GM20431 (cell line): ENCODE measurements around the gene HHLA2.
"Not testable (repeated sequence)": the region's sequence is repeated elsewhere in the genome, so short reads cannot be mapped to it uniquely, and the experiment has no call there.

ENCODE experiments used
- in situ Hi-C: fragments of 300-500 bp; cut with MseI, MboI; formaldehyde crosslinking; loops from one replicate; pipeline ENCODE4 v1.15.0; 2020; ENCODE audit warnings: low sequenced_read_pairs; ENCODE audit not compliant: unreplicated experiment

Gene HHLA2

GRCh38 chr3:108296239-108296638 lies at the start of gene HHLA2:
Gene HHLA2, plus strand, starts transcription at chr3:108296548. Its CDS starts 55,266 bp downstream, at chr3:108351814.
- in situ Hi-C loops, result no loop called here

- in situ Hi-C loops, result no loop called here
These were observed 45.7 kb upstream of the HHLA2 start for GRCh38 chr3:108250626-108251025.

- in situ Hi-C loops, result no loop called here
These were observed 45.1 kb upstream of the HHLA2 start for GRCh38 chr3:108251265-108251664.

GRCh38 chr3:108251844-108252243 lies 44.5 kb upstream of the HHLA2 start:
- in situ Hi-C loops, result no loop called here

- in situ Hi-C loops, result no loop called here
These were observed 41.2 kb upstream of the HHLA2 start for GRCh38 chr3:108255131-108255530.

GRCh38 chr3:108264534-108265298 lies 31.6 kb upstream of the HHLA2 start:
- in situ Hi-C loops, result not testable (repeated sequence)

GRCh38 chr3:108268235-108268634 lies 28.1 kb upstream of the HHLA2 start:
- in situ Hi-C loops, result not testable (repeated sequence)

GRCh38 chr3:108271626-108272025 lies 24.7 kb upstream of the HHLA2 start:
- in situ Hi-C loops, result no loop called here

- in situ Hi-C loops, result not testable (repeated sequence)
These were observed 17.3 kb upstream of the HHLA2 start for GRCh38 chr3:108279066-108279465.

- in situ Hi-C loops, result no loop called here
These were observed 15.9 kb upstream of the HHLA2 start for GRCh38 chr3:108280476-108280875.

GRCh38 chr3:108281670-108282069 lies 14.7 kb upstream of the HHLA2 start:
- in situ Hi-C loops, result no loop called here

- in situ Hi-C loops, result no loop called here
These were observed 13.3 kb upstream of the HHLA2 start for GRCh38 chr3:108283006-108283405.

GRCh38 chr3:108283989-108284388 lies 12.4 kb upstream of the HHLA2 start:
- in situ Hi-C loops, result no loop called here

GRCh38 chr3:108285176-108285575 lies 11.2 kb upstream of the HHLA2 start:
- in situ Hi-C loops, result no loop called here

GRCh38 chr3:108287146-108287545 lies 9.2 kb upstream of the HHLA2 start:
- in situ Hi-C loops, result no loop called here

- in situ Hi-C loops, result not testable (repeated sequence)
These were observed 8.2 kb upstream of the HHLA2 start for GRCh38 chr3:108288193-108288592.

- in situ Hi-C loops, result no loop called here
These were observed 7.2 kb upstream of the HHLA2 start for GRCh38 chr3:108289159-108289558.

GRCh38 chr3:108292450-108292849 lies 3.9 kb upstream of the HHLA2 start:
- in situ Hi-C loops, result no loop called here

GRCh38 chr3:108292905-108293328 lies 3.4 kb upstream of the HHLA2 start:
- in situ Hi-C loops, result no loop called here

- in situ Hi-C loops, result no loop called here
These were observed 2.5 kb upstream of the HHLA2 start for GRCh38 chr3:108293858-108294257.

- in situ Hi-C loops, result no loop called here
These were observed 750 bp upstream of the HHLA2 start for GRCh38 chr3:108295421-108296175.
